K562 (cell line): ENCODE data around the gene OPCML.

ENCODE experiments used
- CBX8 ChIP-seq: fragments of 200-600 bp; sonication (generic); IDR thresholded peaks from 2 replicates; pipeline ENCODE4 v1.6.1; 2012; ENCODE audit warnings: borderline replicate concordance, mixed run types, low read depth, mild to moderate bottlenecking, moderate library complexity, mixed read lengths, low read length, control low read depth, inconsistent platforms; ENCODE audit not compliant: poor library complexity, severe bottlenecking; ENCODE audit errors: extremely low read depth
- E4F1 ChIP-seq: fragments of 250-450 bp; sonication (Bioruptor Pico); IDR thresholded peaks from 2 replicates; pipeline ENCODE4 v1.5.0; 2021; ENCODE audit warnings: mild to moderate bottlenecking, borderline replicate concordance
- MYC ChIP-seq, 2 experiments: fragments of 250-450 bp in 1 of 2; sonication (Bioruptor Pico) in 1 of 2; IDR thresholded peaks; 2 replicates each; pipeline versions ENCODE4 v1.5.1 to v1.6.1; 2012 to 2021; ENCODE audit warnings: low read depth in 2 of 2, borderline replicate concordance in 1 of 2, improper control_type of control experiment in 1 of 2, low read length in 1 of 2, mild to moderate bottlenecking in 1 of 2, moderate library complexity in 1 of 2
- SIN3A ChIP-seq, 2 experiments: fragments of 150-350 bp in 1 of 2; IDR thresholded peaks; 2 replicates each; pipeline ENCODE4 v1.6.1; 2011 to 2016; ENCODE audit warnings: borderline replicate concordance in 2 of 2, low read depth in 2 of 2, low read length in 2 of 2, mild to moderate bottlenecking in 2 of 2, moderate library complexity in 2 of 2; ENCODE audit not compliant: control insufficient read depth in 1 of 2
- SP2 ChIP-seq: IDR thresholded peaks from 2 replicates; pipeline ENCODE4 v1.6.1; 2011; ENCODE audit warnings: mild to moderate bottlenecking, low read depth, low read length, moderate library complexity; ENCODE audit not compliant: poor library complexity, severe bottlenecking; ENCODE audit errors: extremely low read depth

- TF ChIP-seq MYC (IDR thresholded peaks at IDR 0.05; ENCODE audit: low read depth, low read length) (no peak), MYC (CRISPR knock-in tag; IDR thresholded peaks at IDR 0.05; ENCODE audit: borderline replicate concordance, low read depth) (no peak), SP2 (no peak), E4F1 (CRISPR knock-in tag) (no peak), CBX8 (no peak), SIN3A (IDR thresholded peaks at IDR 0.05; ENCODE audit: borderline replicate concordance in 2 of 2, control insufficient read depth in 1 of 2, low read depth in 2 of 2, low read length in 2 of 2) (no peak)
These were observed 606.4 kb downstream of the OPCML start for GRCh38 chr11:132925825-132926469.
